Measurements from ENCODE around the gene CNPY3. TPM values are rescaled to one million over a fixed set of nuclear protein-coding genes. Genes with fewer than 3 reads are reported as not detected.

The CNPY3 gene
- total and polyA plus RNA-seq, 4 donors = 28.3 to 50.1 (median 32.5) TPM

DNA sequence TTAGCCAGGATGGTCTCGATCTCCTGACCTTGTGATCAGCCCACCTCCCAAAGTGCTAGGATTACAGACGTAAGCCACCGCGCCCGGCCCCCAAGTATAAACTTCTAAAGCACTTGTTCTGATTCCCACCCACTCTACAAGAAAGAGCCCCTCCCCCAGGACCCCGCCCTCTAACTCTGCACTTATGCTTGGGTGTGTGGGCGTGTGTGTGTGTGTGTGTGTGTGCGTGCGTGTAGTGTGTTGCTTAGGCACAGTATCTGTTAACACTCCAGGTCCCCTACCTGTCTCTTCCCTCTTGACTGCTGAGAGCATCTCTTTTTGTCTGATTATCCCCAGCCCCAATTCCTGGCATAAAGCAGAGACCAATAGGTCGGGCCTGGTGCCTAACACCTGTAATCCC, 19.4 kb upstream of the CNPY3 start:
- Histone ChIP-seq H3K27me3 (ENCODE audit: control insufficient read depth in 1 of 2, insufficient read depth in 2 of 2, low read length in 1 of 2) (no peaks in the 10 kb centered on the region), H3K9me3 (ENCODE audit: control insufficient read depth, low read length) (no peaks in the 10 kb centered on the region), H3K27ac (ENCODE audit: low read depth in 1 of 2, low read length in 2 of 2) (no peak overlapping the region), H3K4me1 (ENCODE audit: control insufficient read depth in 1 of 2, insufficient read depth in 2 of 2, low read length in 2 of 2) (no peaks in the 10 kb centered on the region), H3K4me3 (ENCODE audit: low read length in 2 of 2) (no peak overlapping the region), H3K36me3 (ENCODE audit: control insufficient read depth in 1 of 2, insufficient read depth in 2 of 2, low read length in 1 of 2) (no peaks in the 10 kb centered on the region)
- ATAC-seq (ENCODE audit: low FRiP score) (no peak), DNase-seq (no peak)
- intact Hi-C loops (cut with DNase I) = no loop called here
- WGBS, 2 donors = 83 to 88% methylated on average over 10 of the region's 10 CpGs

DNA sequence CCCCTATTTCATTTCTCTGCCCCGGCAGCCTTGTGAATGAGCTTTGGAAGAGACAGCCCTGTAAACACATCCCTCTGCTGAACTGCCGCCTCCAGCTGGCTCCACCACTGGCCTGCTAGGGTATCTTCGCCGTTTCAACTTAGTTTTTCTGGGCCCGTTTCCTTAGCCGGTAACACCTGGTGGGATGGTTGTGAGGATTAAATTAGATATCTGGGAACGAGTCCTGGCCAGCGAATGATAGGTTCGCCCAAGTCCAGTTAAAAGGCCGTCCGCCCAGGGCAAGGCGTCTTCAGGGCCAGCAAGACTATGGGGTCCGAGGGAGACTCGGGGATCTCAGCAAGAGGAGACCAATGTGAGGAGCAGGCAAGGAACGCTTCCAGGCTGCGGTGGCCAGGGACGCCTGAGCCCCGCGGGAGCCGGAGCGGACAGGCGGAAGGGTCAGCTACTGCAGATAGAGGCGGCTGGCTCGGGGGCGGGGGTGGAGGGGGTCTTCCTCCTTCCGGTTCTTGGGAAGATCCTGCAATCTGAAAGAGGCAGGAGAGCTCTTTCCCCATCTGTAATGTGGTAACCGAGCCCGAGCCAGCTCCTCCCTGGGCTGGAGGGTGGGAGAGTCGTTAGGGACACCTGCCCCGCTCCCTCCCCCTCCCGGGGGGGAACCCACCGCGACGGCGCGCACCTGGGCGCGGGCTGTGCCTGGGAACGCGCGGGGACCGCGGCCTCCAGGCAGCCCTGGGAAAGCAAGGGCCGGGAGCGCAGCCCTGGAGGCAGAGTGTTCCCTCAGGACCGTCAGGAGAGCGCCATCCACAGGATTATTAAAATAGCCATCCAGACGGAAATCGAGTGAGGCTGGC, 17.9 kb upstream of the CNPY3 start:
- 10 to 11% methylated on average over 47 to 49 of the region's 49 CpGs for WGBS, 2 donors
- Histone ChIP-seq H3K27me3 (ENCODE audit: control insufficient read depth in 1 of 2, insufficient read depth in 2 of 2, low read length in 1 of 2) (no peaks in the 10 kb centered on the region), H3K27ac (ENCODE audit: low read depth in 1 of 2, low read length in 2 of 2) (no peak overlapping the region), H3K36me3 (ENCODE audit: control insufficient read depth in 1 of 2, insufficient read depth in 2 of 2, low read length in 1 of 2) (no peaks in the 10 kb centered on the region), H3K4me3 (ENCODE audit: low read length in 2 of 2) (no peak overlapping the region), H3K4me1 (ENCODE audit: control insufficient read depth in 1 of 2, insufficient read depth in 2 of 2, low read length in 2 of 2) (no peaks in the 10 kb centered on the region), H3K9me3 (ENCODE audit: control insufficient read depth, low read length) (no peaks in the 10 kb centered on the region)
- ATAC-seq (ENCODE audit: low FRiP score) = no peak
- no peak for DNase-seq
- intact Hi-C loops (cut with DNase I) = no loop called here

DNA sequence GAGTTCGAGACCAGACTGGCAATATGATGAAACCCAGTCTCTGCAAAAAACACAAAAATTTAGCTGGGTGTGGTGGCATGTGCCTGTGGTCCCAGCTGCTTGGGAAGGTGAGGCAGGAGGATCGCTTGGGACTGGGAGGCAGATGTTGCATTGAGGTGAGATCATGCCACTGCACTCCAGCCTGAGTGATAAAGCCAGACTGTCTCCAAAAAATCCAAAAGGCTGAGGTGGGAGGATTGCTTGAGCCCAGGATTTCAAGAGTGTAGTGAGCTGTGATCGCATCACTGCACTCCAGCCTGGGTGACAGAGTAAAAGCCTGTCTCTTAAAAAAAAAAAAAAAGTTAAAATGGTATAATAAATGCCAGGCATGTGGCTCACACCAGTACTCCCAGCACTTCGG, 14.7 kb upstream of the CNPY3 start:
- no peaks in the 10 kb centered on the region for H3K4me1 ChIP-seq (ENCODE audit: control insufficient read depth in 1 of 2, insufficient read depth in 2 of 2, low read length in 2 of 2)
- no peaks in the 10 kb centered on the region for H3K27me3 ChIP-seq (ENCODE audit: control insufficient read depth in 1 of 2, insufficient read depth in 2 of 2, low read length in 1 of 2)
- WGBS, 2 donors = 78 to 80% methylated on average over 4 of the region's 4 CpGs
- ATAC-seq (ENCODE audit: low FRiP score) (no peak), DNase-seq (no peak)
- no peaks in the 10 kb centered on the region for H3K9me3 ChIP-seq (ENCODE audit: control insufficient read depth, low read length)
- no peak overlapping the region for H3K27ac ChIP-seq (ENCODE audit: low read depth in 1 of 2, low read length in 2 of 2)
- H3K36me3 ChIP-seq (ENCODE audit: control insufficient read depth in 1 of 2, insufficient read depth in 2 of 2, low read length in 1 of 2) = no peaks in the 10 kb centered on the region
- intact Hi-C loops (cut with DNase I) = no loop called here
- no peak overlapping the region for H3K4me3 ChIP-seq (ENCODE audit: low read length in 2 of 2)

DNA sequence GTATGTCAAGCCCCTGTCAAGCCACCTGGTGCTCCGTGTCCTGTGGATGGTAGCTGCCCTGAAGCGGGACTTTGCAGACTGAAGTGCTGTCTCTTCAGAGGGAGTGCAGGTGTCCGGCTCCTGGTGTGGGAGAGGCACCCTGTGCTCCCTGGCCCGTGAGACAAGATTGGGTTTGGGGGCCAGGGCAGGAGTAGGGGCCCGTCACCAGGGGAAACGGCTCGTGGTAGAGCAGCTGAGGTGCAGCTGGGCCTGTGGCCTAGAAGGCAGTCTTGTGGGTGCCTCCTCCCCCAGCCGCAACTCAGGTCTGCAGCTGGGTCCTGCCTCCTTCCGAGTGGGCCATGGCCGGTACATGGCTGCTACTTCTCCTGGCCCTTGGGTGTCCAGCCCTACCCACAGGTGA, 13.5 kb upstream of the CNPY3 start, which contains the start of gene PTCRA:
Gene PTCRA (plus strand): TSS at position 322 of the 400 bp plus-strand sequence. CDS start 17 bp downstream, at position 339.
- H3K4me1 ChIP-seq (ENCODE audit: control insufficient read depth in 1 of 2, insufficient read depth in 2 of 2, low read length in 2 of 2) = no peaks in the 10 kb centered on the region
- H3K27ac ChIP-seq (ENCODE audit: low read depth in 1 of 2, low read length in 2 of 2) = no peak within 1 kb of the TSS
- no peak within 1 kb of the TSS for H3K4me3 ChIP-seq (ENCODE audit: low read length in 2 of 2)
- no peaks in the 10 kb centered on the region for H3K36me3 ChIP-seq (ENCODE audit: control insufficient read depth in 1 of 2, insufficient read depth in 2 of 2, low read length in 1 of 2)
- intact Hi-C loops (cut with DNase I) = no loop called here
- no peak for ATAC-seq (ENCODE audit: low FRiP score)
- WGBS, 2 donors = 82% methylated on average over 9 to 10 of the region's 10 CpGs
- DNase-seq = no peak
- H3K9me3 ChIP-seq (ENCODE audit: control insufficient read depth, low read length) = no peaks in the 10 kb centered on the region
- H3K27me3 ChIP-seq (ENCODE audit: control insufficient read depth in 1 of 2, insufficient read depth in 2 of 2, low read length in 1 of 2) = no peaks in the 10 kb centered on the region

DNA sequence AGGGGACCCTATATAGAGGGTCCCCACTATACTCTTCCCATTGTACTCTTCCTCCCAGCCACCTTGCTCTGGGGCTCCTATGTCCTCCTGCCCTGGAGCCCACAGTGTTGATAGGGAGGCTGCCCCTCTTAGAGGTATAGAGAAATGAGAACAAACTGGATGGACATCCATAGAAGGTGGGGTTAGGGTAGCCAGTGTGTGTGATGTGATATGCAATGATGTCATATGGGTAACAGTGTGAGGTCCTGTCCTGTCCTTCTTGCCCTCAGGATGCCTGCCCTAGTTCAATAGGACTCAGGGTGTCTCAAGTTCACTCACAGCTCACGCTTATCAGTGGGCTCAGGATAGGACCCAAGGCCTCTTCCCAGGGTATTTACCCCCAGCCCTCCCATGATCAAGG, 13.0 kb upstream of the CNPY3 start:
- no peaks in the 10 kb centered on the region for H3K9me3 ChIP-seq (ENCODE audit: control insufficient read depth, low read length)
- H3K36me3 ChIP-seq (ENCODE audit: control insufficient read depth in 1 of 2, insufficient read depth in 2 of 2, low read length in 1 of 2) = no peaks in the 10 kb centered on the region
- WGBS, 2 donors = 88 to 100% methylated on average over 1 of the region's 1 CpG
- no peak overlapping the region for H3K4me3 ChIP-seq (ENCODE audit: low read length in 2 of 2)
- no peak overlapping the region for H3K27ac ChIP-seq (ENCODE audit: low read depth in 1 of 2, low read length in 2 of 2)
- no peaks in the 10 kb centered on the region for H3K4me1 ChIP-seq (ENCODE audit: control insufficient read depth in 1 of 2, insufficient read depth in 2 of 2, low read length in 2 of 2)
- intact Hi-C loops (cut with DNase I) = no loop called here
- ATAC-seq (ENCODE audit: low FRiP score) = no peak
- DNase-seq = no peak
- no peaks in the 10 kb centered on the region for H3K27me3 ChIP-seq (ENCODE audit: control insufficient read depth in 1 of 2, insufficient read depth in 2 of 2, low read length in 1 of 2)

DNA sequence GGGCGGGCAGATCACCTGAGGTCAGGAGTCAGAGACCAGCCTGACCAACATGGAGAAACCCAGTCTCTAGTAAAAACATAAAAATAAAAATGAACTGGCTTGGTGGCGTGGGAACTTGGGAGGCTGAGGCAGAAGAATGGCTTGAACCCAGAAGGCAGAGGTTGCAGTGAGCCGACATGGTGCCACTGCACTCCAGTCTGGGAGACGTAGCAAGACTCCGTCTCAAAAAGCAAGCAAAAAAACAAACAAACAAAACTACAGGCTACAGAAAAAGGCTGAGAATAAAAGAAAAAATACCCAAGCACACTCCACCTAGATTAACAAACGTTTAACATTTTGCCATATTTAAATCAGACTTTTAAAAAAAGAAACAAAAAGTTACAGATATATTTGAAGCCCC, 7.5 kb upstream of the CNPY3 start:
- intact Hi-C loops (cut with DNase I) = no loop called here
- ATAC-seq (ENCODE audit: low FRiP score) = no peak
- DNase-seq = no peak
- H3K36me3 ChIP-seq (ENCODE audit: control insufficient read depth in 1 of 2, insufficient read depth in 2 of 2, low read length in 1 of 2) = no peaks in the 10 kb centered on the region
- 53 to 65% methylated on average over 6 of the region's 6 CpGs for WGBS, 2 donors
- H3K4me3 ChIP-seq (ENCODE audit: low read length in 2 of 2) = no peak overlapping the region
- H3K9me3 ChIP-seq (ENCODE audit: control insufficient read depth, low read length) = no peaks in the 10 kb centered on the region
- H3K27ac ChIP-seq (ENCODE audit: low read depth in 1 of 2, low read length in 2 of 2) = no peak overlapping the region
- H3K27me3 ChIP-seq (ENCODE audit: control insufficient read depth in 1 of 2, insufficient read depth in 2 of 2, low read length in 1 of 2) = no peaks in the 10 kb centered on the region
- H3K4me1 ChIP-seq (ENCODE audit: control insufficient read depth in 1 of 2, insufficient read depth in 2 of 2, low read length in 2 of 2) = no peaks in the 10 kb centered on the region

DNA sequence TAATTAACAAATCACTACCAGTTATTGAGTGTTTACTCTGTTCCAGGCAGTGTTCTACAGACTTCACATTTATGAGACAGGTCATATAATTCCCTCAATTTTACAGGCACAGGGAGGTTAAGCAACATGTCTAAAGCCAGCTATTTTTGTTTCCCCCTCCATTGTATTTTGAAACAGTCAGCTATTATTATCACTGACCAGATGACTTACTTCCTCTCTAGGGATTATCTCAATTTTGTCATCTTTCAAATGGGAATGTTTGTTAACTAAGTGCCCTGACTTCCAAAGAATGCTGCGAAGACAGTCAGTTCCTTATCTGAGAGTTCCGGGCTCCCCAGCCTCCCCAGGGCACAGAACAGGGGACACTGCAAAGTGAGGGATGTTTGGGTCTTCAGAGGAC, 5.6 kb upstream of the CNPY3 start:
- 76 to 86% methylated on average over 2 of the region's 2 CpGs for WGBS, 2 donors
- H3K9me3 ChIP-seq (ENCODE audit: control insufficient read depth, low read length) = no peaks in the 10 kb centered on the region
- H3K4me3 ChIP-seq (ENCODE audit: low read length in 2 of 2) = no peak overlapping the region
- H3K36me3 ChIP-seq (ENCODE audit: control insufficient read depth in 1 of 2, insufficient read depth in 2 of 2, low read length in 1 of 2) = no peaks in the 10 kb centered on the region
- intact Hi-C loops (cut with DNase I) = no loop called here
- H3K27me3 ChIP-seq (ENCODE audit: control insufficient read depth in 1 of 2, insufficient read depth in 2 of 2, low read length in 1 of 2) = no peaks in the 10 kb centered on the region
- no peaks in the 10 kb centered on the region for H3K4me1 ChIP-seq (ENCODE audit: control insufficient read depth in 1 of 2, insufficient read depth in 2 of 2, low read length in 2 of 2)
- DNase-seq (no peak), ATAC-seq (ENCODE audit: low FRiP score) (no peak)
- H3K27ac ChIP-seq (ENCODE audit: low read depth in 1 of 2, low read length in 2 of 2) = no peak overlapping the region

DNA sequence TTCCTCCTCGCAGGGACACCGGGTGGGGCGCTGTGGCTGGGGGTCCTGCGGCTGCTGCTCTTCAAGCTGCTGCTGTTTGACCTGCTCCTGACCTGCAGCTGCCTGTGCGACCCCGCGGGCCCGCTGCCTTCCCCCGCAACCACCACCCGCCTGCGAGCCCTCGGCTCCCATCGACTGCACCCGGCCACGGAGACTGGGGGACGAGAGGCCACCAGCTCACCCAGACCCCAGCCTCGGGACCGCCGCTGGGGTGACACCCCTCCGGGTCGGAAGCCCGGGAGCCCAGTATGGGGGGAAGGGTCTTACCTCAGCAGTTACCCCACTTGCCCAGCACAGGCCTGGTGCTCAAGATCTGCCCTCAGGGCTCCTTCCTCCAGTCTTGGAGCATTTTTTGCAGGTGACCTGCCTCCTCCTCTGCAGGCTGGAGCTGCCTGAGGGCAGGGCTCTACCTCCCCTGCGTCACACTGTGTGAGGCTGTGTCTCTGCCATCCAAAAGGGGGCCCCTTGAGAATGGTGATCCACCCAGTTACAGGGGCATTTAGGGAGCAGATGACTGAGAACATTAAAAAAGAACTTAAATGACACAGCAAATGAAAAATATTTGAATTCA, 3.9 kb upstream of the CNPY3 start:
- Histone ChIP-seq H3K27ac (ENCODE audit: low read depth in 1 of 2, low read length in 2 of 2) (no peak overlapping the region), H3K9me3 (ENCODE audit: control insufficient read depth, low read length) (no peaks in the 10 kb centered on the region), H3K36me3 (ENCODE audit: control insufficient read depth in 1 of 2, insufficient read depth in 2 of 2, low read length in 1 of 2) (no peaks in the 10 kb centered on the region), H3K4me3 (ENCODE audit: low read length in 2 of 2) (no peak overlapping the region), H3K4me1 (ENCODE audit: control insufficient read depth in 1 of 2, insufficient read depth in 2 of 2, low read length in 2 of 2) (no peaks in the 10 kb centered on the region), H3K27me3 (ENCODE audit: control insufficient read depth in 1 of 2, insufficient read depth in 2 of 2, low read length in 1 of 2) (no peaks in the 10 kb centered on the region)
- 31 to 32% methylated on average over 23 of the region's 23 CpGs for WGBS, 2 donors
- no peak for DNase-seq
- intact Hi-C loops (cut with DNase I) = loop anchor here in 1 of 2 donors (5.0 kb wide), 1 partner anchor 127 kb away; the partner anchor contains the start of gene CUL7
- no peak for ATAC-seq (ENCODE audit: low FRiP score)
